AG09309 (cell line): ENCODE results near the gene ASZ1.

Source experiments
- DNase-seq: peaks from one replicate; pipeline ENCODE4 v3.0.0-alpha.2; 2010; ENCODE audit warnings: low read depth
- H3K4me3 ChIP-seq: 2 replicates; pipeline ENCODE4 v1.5.1; 2011; ENCODE audit warnings: mild to moderate bottlenecking, low read depth, low read length, moderate library complexity; ENCODE audit not compliant: control insufficient read depth
- TF ChIP-seq, protein P1 (sequence below): IDR thresholded peaks from 2 replicates; pipeline ENCODE4 v1.5.1; 2011; ENCODE audit warnings: mild to moderate bottlenecking, low read depth, low read length, inconsistent platforms; ENCODE audit not compliant: insufficient read depth, control insufficient read depth; ENCODE audit errors: missing control alignments

ASZ1 gene

GRCh38 chr7:117349570-117349969 lies 77.7 kb downstream of the ASZ1 start:
- no peak overlapping the region for H3K4me3 ChIP-seq
- no peak for DNase-seq
- TF ChIP-seq, protein P1, sequence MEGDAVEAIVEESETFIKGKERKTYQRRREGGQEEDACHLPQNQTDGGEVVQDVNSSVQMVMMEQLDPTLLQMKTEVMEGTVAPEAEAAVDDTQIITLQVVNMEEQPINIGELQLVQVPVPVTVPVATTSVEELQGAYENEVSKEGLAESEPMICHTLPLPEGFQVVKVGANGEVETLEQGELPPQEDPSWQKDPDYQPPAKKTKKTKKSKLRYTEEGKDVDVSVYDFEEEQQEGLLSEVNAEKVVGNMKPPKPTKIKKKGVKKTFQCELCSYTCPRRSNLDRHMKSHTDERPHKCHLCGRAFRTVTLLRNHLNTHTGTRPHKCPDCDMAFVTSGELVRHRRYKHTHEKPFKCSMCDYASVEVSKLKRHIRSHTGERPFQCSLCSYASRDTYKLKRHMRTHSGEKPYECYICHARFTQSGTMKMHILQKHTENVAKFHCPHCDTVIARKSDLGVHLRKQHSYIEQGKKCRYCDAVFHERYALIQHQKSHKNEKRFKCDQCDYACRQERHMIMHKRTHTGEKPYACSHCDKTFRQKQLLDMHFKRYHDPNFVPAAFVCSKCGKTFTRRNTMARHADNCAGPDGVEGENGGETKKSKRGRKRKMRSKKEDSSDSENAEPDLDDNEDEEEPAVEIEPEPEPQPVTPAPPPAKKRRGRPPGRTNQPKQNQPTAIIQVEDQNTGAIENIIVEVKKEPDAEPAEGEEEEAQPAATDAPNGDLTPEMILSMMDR: no peak

- H3K4me3 ChIP-seq: no peak overlapping the region
- DNase-seq: no peak
- TF ChIP-seq, protein P1: no peak
Observed at GRCh38 chr7:117347962-117348672, 79.2 kb downstream of the ASZ1 start.

DNA sequence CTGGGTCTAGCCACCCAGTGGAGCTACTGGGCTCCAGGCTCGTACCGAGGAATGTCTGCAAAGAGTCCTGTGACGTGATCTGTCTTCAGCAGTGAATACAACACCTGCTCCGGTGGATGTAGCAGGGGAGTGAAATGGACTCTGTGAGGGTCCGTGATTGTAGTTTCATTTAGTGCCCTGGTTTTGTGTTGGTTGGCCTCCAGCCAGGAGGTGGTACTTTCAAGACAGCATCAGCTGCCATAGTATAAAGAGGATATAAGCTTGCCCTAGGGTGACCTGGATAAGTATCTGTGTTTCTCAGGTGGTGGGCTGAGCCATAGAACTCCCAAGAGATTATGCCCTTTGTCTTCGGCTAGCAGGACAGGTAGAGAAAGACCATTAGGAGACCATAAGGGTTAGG lies 79.8 kb downstream of the ASZ1 start:
- DNase-seq: no peak
- no peak overlapping the region for H3K4me3 ChIP-seq
- TF ChIP-seq, protein P1: no peak

GRCh38 chr7:117346161-117346560 lies 81.1 kb downstream of the ASZ1 start:
- DNase-seq: no peak
- TF ChIP-seq, protein P1: no peak
- H3K4me3 ChIP-seq: no peak overlapping the region

DNA sequence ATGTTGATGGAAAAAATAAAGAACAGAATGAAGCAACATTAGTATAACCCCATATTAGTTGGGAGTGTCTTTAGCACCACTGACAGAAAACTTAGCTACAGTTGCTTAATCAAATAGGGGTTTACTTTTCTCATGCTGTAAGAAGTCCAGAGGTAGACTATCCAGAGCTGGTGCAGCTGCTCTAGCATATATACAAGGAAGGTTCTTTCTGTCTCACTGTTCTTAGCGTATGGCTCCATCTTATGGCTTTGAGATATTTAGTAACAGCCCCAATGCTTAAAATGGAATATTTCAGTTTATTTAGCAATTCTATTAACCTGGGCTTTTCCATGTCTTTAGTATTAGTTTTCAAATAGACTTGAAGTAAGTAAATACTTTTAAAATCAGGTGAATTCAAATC lies 89.3 kb downstream of the ASZ1 start:
- H3K4me3 ChIP-seq: no peak overlapping the region
- no peak for DNase-seq
- TF ChIP-seq, protein P1: no peak

GRCh38 chr7:117333168-117333567 lies 94.1 kb downstream of the ASZ1 start:
- TF ChIP-seq, protein P1: no peak
- H3K4me3 ChIP-seq: no peak overlapping the region
- no peak for DNase-seq
